HG03060 (cell line): ENCODE data around the gene CBL.

Experiments used
- ATAC-seq: cut with Tn5 transposase; IDR thresholded peaks from one replicate; pipeline ENCODE4 v1.9.1; 2021; ENCODE audit warnings: low read depth, moderate number of reproducible peaks; ENCODE audit not compliant: unreplicated experiment

The CBL gene

GRCh38 chr11:119340335-119341221, 134.4 kb downstream of the CBL start, which contains the start of gene C1QTNF5:
Gene C1QTNF5, minus strand, starts transcription at chr11:119340883. Its CDS starts 486 bp downstream, at chr11:119340397.
- ATAC-seq: no peak

DNA sequence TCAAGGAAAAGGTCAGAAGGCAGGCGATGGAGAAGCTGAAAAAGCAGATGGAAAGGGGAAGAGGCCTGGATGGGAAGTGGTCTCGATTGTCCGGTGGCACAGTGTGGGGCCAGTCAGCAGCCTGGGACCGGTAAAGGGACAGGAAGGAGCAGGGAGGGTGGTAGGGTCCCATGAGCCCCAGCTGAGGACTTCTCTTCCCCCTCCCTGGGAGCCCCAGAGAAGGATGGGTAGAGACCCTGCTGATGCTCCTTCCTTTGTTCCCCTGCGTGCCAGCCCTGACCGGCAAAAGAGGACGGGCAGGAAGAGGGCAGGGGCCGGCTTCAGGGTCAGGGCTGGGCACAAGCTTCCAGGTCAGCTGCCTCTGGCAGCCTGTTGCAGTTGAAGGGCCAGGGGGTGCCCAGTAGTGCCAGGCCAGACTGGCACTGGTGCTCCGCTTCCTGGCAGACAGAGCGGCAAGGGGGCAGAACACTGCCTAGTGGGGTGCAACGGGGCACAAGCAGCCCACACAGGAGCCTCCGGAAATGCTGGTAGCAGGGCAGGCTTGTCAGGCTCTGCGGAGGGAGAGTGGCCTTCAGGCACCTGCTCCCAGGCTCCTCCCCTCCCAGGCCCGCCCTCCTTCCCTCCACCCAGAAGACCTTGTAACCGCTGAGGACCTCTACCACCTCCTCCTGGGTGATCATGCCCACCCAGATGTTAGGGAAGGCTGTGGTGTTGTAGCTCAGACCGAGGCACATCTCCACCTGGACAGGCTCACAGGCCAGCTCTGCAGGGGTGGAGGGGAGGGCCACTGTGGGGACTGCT, 135.3 kb downstream of the CBL start:
- no peak for ATAC-seq

- ATAC-seq: no peak
Measured at GRCh38 chr11:119342023-119342300, 135.8 kb downstream of the CBL start.

GRCh38 chr11:119342362-119343130, 136.4 kb downstream of the CBL start:
- ATAC-seq: no peak

- no peak for ATAC-seq
Measured at GRCh38 chr11:119343726-119344125, 137.6 kb downstream of the CBL start.

DNA sequence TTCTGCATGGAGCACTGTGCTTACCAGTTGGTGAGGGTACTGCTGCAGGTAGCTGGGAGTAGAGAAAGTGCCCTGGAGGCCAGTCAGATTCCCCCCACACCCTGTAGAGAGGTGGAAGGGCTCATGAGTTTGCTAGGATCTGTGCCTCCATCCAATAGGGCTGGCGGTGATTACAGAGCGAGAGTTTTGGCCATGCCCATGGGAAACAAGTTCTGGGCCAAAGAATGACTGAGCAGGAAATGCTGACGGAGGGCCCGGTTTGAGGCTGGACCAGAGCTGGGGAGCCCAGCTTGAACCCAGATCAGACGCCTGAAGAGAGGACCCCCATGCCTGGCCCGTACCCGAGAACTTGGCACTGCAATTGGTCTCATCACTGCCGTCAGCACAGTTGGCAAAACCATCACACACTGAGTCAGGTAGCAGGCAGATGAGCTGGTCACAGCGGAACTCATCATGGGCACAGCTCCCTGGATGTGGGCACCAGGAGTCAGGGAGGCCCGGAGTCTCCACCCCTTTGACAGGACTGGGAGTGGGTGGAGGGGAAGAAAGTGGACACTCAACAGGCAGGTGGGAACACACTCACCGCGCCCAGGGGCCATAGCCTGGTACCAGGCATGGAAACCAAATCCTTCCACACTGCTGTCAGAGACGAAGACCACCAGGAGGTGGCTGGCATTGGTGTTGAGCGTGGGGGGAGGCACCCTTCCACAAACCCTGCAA, 138.3 kb downstream of the CBL start:
- no peak for ATAC-seq

- no peak for ATAC-seq
Measured at GRCh38 chr11:119345685-119346084, 139.5 kb downstream of the CBL start.

- ATAC-seq: no peak
Measured at GRCh38 chr11:119346605-119347004, 140.5 kb downstream of the CBL start, which contains the start of gene MFRP. Gene MFRP, minus strand, starts transcription at chr11:119346705. Its CDS starts 192 bp downstream, at chr11:119346513.

- no peak for ATAC-seq
Measured at GRCh38 chr11:119347242-119347641, 141.1 kb downstream of the CBL start.

DNA sequence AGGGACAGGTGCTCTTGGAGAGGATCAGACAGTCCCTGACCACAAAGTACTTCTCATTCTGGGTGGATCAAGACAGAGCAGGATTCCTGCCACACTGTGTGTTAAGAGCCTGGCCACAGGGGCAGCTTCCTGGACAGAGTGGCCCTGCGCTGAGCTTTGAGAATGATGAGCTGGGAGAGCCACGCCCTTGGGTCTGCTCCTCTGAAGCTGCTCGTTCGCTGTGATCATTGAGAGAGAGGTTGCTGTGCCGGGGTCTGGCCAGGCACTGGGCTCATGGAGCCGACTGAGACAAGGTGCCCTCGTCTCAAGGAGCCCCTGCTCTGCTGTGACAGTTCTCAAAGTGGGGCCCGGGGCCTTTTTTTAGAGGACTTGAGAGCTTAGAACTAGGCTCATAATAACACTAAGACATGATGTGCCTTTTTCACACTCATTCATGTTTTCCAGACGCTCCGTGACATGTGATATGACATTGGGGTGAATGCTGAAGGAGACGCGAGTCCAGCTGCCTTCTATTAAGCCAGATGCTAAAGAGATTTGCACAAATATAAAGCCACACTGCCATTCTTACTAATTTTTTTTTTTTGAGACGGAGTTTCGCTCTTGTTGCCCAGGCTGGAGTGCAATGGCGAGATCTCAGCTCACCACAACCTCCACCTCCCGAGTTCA, 141.9 kb downstream of the CBL start:
- no peak for ATAC-seq

- no peak for ATAC-seq
Measured at GRCh38 chr11:119350302-119350701, 144.2 kb downstream of the CBL start.

DNA sequence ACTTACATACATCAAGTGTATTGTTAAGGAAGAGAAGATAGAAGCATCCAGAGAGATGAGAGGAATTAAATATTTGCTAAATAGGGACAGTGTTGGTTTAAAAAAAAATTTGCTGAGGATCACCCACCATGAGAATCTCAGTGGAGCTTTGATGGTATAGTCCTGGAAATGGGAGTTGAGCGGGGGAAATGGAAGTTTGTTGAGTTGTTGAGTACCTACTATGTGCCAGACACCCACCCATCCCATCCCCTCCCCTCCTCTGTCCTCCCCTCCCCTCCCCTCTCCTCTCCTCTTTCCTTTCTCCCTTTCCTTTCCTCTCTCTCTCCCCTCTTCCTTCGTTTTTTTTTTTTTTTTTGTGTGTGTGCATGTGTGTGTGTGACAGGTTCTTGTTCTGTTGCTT, 145.1 kb downstream of the CBL start:
- no peak for ATAC-seq

- no peak for ATAC-seq
Measured at GRCh38 chr11:119352857-119353260, 146.7 kb downstream of the CBL start.

GRCh38 chr11:119355091-119355843, 149.1 kb downstream of the CBL start:
- ATAC-seq: no peak

DNA sequence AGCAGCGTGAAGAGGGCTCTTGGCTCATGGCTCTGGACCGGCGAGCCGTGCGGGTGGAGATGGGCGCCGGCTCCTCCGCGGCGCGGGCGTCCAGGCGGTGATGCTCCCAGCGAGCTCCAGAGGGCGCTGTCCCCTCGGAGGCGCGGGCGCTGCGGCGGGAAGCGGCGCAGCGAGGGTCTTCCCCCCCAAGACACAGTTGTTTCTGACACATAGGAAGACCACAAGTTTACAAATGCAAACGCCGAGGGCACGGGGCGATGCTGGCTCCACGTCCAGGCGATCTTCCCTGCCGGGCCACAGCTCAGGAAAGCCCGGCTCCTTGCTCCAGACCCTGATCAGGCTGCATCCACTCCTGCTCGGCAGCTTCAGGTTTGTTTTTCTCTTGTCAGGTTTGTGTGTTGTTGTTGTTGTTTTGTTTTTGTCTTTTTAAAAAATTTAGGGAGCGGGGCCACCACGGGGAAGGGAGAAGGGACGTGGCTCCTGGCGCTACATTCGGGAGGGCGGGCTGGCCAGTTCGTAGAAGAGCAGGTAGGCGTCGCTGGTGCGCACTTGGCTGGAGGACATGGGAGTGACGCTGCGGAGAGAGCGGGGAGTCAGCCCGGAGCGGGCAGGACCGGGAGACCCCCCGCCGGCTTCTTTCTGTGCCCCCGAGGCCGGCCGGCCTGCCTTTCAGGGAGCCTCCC, 150.4 kb downstream of the CBL start:
- ATAC-seq: no peak

DNA sequence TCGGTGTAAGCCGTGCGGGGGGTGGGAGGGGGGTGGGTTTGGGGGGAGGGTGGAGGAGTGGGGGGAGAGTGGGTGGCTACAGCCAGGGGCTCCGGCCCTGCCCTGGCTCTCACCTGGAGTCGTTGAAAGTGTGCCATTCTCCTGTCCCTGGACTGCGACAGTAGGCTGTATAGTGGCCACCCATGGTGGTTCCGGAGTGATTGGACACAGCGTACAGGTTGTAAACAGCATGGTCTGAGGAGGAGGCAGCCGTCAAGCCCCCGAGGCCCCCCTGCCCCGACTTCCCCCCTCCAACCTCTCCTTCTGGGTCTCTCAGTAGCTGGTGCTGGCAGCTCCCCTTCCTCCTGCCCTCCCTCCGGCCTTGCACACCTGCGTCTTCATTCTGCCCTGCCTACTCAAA, 150.9 kb downstream of the CBL start:
- no peak for ATAC-seq
